HCT116 (cell line): Measurements from ENCODE around the gene CCM2. TPM values are rescaled to one million over a fixed set of nuclear protein-coding genes. Genes with fewer than 3 reads are reported as not detected.

Source experiments
- ATAC-seq: fragments of 200-7000 bp; cut with Tn5 transposase; 2 replicates; pipeline ENCODE4 v1.9.1; 2020; ENCODE audit warnings: mild to moderate bottlenecking, moderate library complexity
- BruUV-seq: library from RNA; stranded (reverse); fragments of 400-500 nt; replicated peaks from 2 replicates; lab custom pipeline; 2021; lab: Mats Ljungman, UMichigan
- CTCF ChIA-PET: fragments of 300-600 bp; sonication (Branson Sonifier 250); formaldehyde crosslinking; loops from one replicate; lab custom pipeline; 2021; ENCODE audit warnings: antibody characterized with exemption; lab: Charles Lee
- POLR2A ChIA-PET: fragments of 300-600, 350-600 bp; sonication (Branson Sonifier 250); formaldehyde crosslinking; loops from one replicate; lab custom pipeline; 2021; ENCODE audit warnings: antibody characterized with exemption; lab: Charles Lee
- RAD21 ChIA-PET, 2 experiments: fragments of 300-600 bp; sonication (Branson Sonifier 250); formaldehyde crosslinking; loops; one replicate each; lab custom pipeline; 2023; ENCODE audit warnings: low total read pairs in 2 of 2; ENCODE audit not compliant: uncharacterized antibody in 2 of 2, unreplicated experiment in 2 of 2, low non-redundant PET in 1 of 2; lab: Charles Lee
- DNase-seq: peaks from one replicate; pipeline ENCODE4 v3.0.0-alpha.2; 2010; ENCODE audit warnings: low read depth, low spot score
- H2AFZ ChIP-seq: fragments of 200-600 bp; shearing (Covaris generic), sonication (generic); 2 replicates; pipeline ENCODE4 v1.6.1; 2017; ENCODE audit warnings: low read depth, mixed run types, mixed read lengths, antibody characterized with exemption, low read length; ENCODE audit not compliant: poor library complexity, severe bottlenecking
- H3K27ac ChIP-seq: 2 replicates; pipeline ENCODE4 v1.5.1; 2012; ENCODE audit warnings: low read depth, low read length
- H3K27me3 ChIP-seq: fragments of 200-600 bp; sonication (generic); 2 replicates; pipeline ENCODE4 v1.6.1; 2016; ENCODE audit warnings: mixed run types, low read length, mixed read lengths; ENCODE audit not compliant: insufficient read depth
- H3K36me3 ChIP-seq, 2 experiments: fragments of 200-500 bp in 1 of 2; fragments of 200-600 bp in 1 of 2; sonication (Bioruptor generic) in 1 of 2; sonication (generic) in 1 of 2; 2 replicates each; pipeline versions ENCODE4 v1.5.1 to v1.6.1; 2014 to 2016; ENCODE audit warnings: low read length in 2 of 2, inconsistent platforms in 1 of 2, mixed read lengths in 1 of 2, mixed run types in 1 of 2; ENCODE audit not compliant: insufficient read depth in 2 of 2, control insufficient read depth in 1 of 2
- H3K4me1 ChIP-seq, 2 experiments: fragments of 200-600 bp in 1 of 2; sonication (generic) in 1 of 2; 2 replicates each; pipeline versions ENCODE4 v1.5.1 to v1.6.1; 2012 to 2017; ENCODE audit warnings: low read length in 2 of 2, inconsistent platforms in 1 of 2, mild to moderate bottlenecking in 1 of 2, mixed read lengths in 1 of 2, mixed run types in 1 of 2, moderate library complexity in 1 of 2; ENCODE audit not compliant: insufficient read depth in 2 of 2, control insufficient read depth in 1 of 2
- H3K4me2 ChIP-seq: fragments of 200-600 bp; sonication (generic); 2 replicates; pipeline ENCODE4 v1.6.1; 2017; ENCODE audit warnings: mixed run types, low read length, mixed read lengths
- H3K4me3 ChIP-seq, 2 experiments: fragments of 200-600 bp in 1 of 2; sonication (generic) in 1 of 2; replicated peaks in 1 of 2; 2 replicates each; pipeline ENCODE4 v1.5.1; 2011 to 2016; ENCODE audit warnings: low read length in 2 of 2, control low read depth in 1 of 2, low read depth in 1 of 2, mild to moderate bottlenecking in 1 of 2, mixed read lengths in 1 of 2, mixed run types in 1 of 2
- H3K79me2 ChIP-seq: fragments of 200-600 bp; sonication (generic); 2 replicates; pipeline ENCODE4 v1.6.1; 2017; ENCODE audit warnings: mild to moderate bottlenecking, mixed run types, low read length, moderate library complexity, mixed read lengths; ENCODE audit not compliant: insufficient read depth
- H3K9ac ChIP-seq: fragments of 200-600 bp; sonication (generic); 2 replicates; pipeline ENCODE4 v1.6.1; 2016; ENCODE audit warnings: low read length, mixed read lengths
- H3K9me2 ChIP-seq: fragments of 200-600 bp; sonication (generic), shearing (Covaris generic); 2 replicates; pipeline ENCODE4 v1.6.1; 2017; ENCODE audit warnings: mixed run types, mild to moderate bottlenecking, moderate library complexity; ENCODE audit not compliant: insufficient read depth
- H3K9me3 ChIP-seq, 2 experiments: fragments of 200-500 bp in 1 of 2; fragments of 200-600 bp in 1 of 2; sonication (Bioruptor generic) in 1 of 2; sonication (generic) in 1 of 2; 2 replicates each; pipeline ENCODE4 v1.6.1; 2014 to 2017; ENCODE audit warnings: low read length in 2 of 2, mixed read lengths in 2 of 2, inconsistent platforms in 1 of 2, low read depth in 1 of 2, mild to moderate bottlenecking in 1 of 2, mixed run types in 1 of 2, moderate library complexity in 1 of 2; ENCODE audit not compliant: control insufficient read depth in 1 of 2, insufficient read depth in 1 of 2
- H4K20me1 ChIP-seq: fragments of 200-600 bp; sonication (generic), shearing (Covaris generic); 2 replicates; pipeline ENCODE4 v1.6.1; 2017; ENCODE audit warnings: mixed run types, mild to moderate bottlenecking, moderate library complexity; ENCODE audit not compliant: insufficient read depth
- CEBPB ChIP-seq: IDR thresholded peaks from 2 replicates; pipeline ENCODE4 v1.6.1; 2012; ENCODE audit warnings: low read depth
- EGR1 ChIP-seq: IDR thresholded peaks from 2 replicates; pipeline ENCODE4 v1.6.1; 2012; ENCODE audit warnings: low read depth
- ELF1 ChIP-seq: IDR thresholded peaks from 2 replicates; pipeline ENCODE4 v1.6.1; 2012; ENCODE audit warnings: low read depth, borderline replicate concordance
- EZH2phosphoT487 ChIP-seq: fragments of 200-600 bp; IDR thresholded peaks from 2 replicates; pipeline ENCODE4 v1.6.1; 2018; ENCODE audit warnings: antibody characterized with exemption, borderline replicate concordance
- FOSL1 ChIP-seq: IDR thresholded peaks from 2 replicates; pipeline ENCODE4 v1.6.1; 2012; ENCODE audit warnings: low read depth
- JUND ChIP-seq: IDR thresholded peaks from 2 replicates; pipeline ENCODE4 v1.6.1; 2012
- POLR2AphosphoS5 ChIP-seq: IDR thresholded peaks from 2 replicates; pipeline ENCODE4 v1.6.1; 2011; ENCODE audit warnings: mild to moderate bottlenecking, low read depth, low read length, moderate library complexity
- RAD21 ChIP-seq: IDR thresholded peaks from 2 replicates; pipeline ENCODE4 v1.6.1; 2012; ENCODE audit warnings: low read depth, mild to moderate bottlenecking
- SRF ChIP-seq: IDR thresholded peaks from 2 replicates; pipeline ENCODE4 v1.6.1; 2012; ENCODE audit warnings: low read depth
- TCF7L2 ChIP-seq: IDR thresholded peaks from 2 replicates; pipeline ENCODE4 v1.7.0; 2011; ENCODE audit warnings: borderline replicate concordance, inconsistent platforms; ENCODE audit not compliant: insufficient read depth, insufficient read length; ENCODE audit errors: extremely low read depth
- ZNF274 ChIP-seq: fragments of 200-500 bp; sonication (Bioruptor generic); IDR thresholded peaks from 2 replicates; pipeline ENCODE4 v1.6.1; 2014; ENCODE audit warnings: mild to moderate bottlenecking, low read depth, low read length, inconsistent platforms
- intact Hi-C: fragments of 100-400 bp; cut with micrococcal nuclease; formaldehyde crosslinking; loops from 2 replicates; pipeline ENCODE4 v1.10.0; 2022
- total RNA-seq: library from RNA; stranded (reverse); gene quantifications from one replicate; pipeline ENCODE4 v1.2.1, GENCODE V29; 2021; ENCODE audit not compliant: unreplicated experiment
- TF ChIP-seq, protein P1 (sequence below): IDR thresholded peaks from 2 replicates; pipeline ENCODE4 v1.6.1; 2012
- TF ChIP-seq, protein P2 (sequence below): IDR thresholded peaks from 2 replicates; pipeline ENCODE4 v1.6.1; 2012; ENCODE audit warnings: low read depth

CCM2 gene
- total RNA-seq, 1 experiment from 2014 or later: 34.4 TPM

DNA sequence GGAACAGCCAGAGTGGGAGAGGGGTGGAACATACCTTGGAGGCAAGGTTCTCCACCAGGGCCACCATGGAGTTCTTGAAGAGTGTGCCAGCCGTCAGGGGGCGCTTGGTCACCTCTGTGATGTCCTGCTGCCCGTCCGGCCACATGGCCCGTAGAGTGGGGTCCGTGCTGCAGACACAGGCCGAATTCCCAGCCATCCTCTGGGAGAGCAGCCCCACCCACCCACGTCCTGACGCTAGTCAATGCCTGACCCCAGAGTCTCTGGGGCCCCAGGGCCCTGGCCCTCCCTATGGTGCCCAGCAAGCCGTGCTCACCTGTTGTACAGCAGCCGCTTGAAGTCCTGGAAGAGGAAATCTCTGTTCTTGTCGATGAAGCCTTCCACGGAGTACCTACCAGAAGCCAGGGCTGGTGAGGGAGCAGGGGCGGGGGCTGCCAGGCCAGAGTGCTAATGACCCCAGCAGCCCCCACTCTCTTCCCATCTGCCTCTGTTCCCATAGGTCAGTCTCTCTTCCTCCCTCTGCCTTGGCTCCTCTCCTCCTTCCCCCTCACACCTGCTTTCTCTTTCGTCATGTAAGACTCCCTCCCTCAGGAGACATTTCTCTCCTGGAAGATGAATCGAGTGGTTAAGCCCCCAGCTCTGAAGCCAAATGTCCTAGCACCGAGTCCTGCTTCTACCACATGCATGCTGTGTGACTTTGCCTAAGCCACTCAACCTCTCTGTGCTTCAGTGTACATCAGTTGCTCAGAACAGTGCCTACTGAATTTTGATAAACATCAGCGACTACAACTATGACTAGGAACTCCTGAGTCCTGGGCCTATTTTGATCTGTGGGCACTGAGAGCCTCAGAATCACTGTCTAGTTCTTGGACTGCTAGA lies 32.2 kb upstream of the CCM2 start:
- intact Hi-C loops: loop anchor here (10.0 kb wide), 1 partner anchor 383 kb away; the partner anchor contains the start of gene TMED4
- Histone ChIP-seq H3K9ac (no peak overlapping the region), H3K4me3 (no peak overlapping the region), H3K27me3 (no peaks in the 10 kb centered on the region)
- CTCF ChIA-PET: interaction anchor here (1.1 kb wide), 1 partner anchor 168 kb away, joined by 4 read pairs; no protein-coding TSS in a partner anchor
- RAD21 ChIA-PET: no interaction called here
- TF ChIP-seq SRF: no peak
- TF ChIP-seq, all 23 proteins: peak for 0
- Histone ChIP-seq H3K4me1 (peaks cover 3 to 5% of the 10 kb centered on the region in 2 experiments; a peak in 2 of 4 replicates), H3K9me2 (no peaks in the 10 kb centered on the region), H3K36me3 (no peaks in the 10 kb centered on the region), H3K9me3 (no peaks in the 10 kb centered on the region), H3K27ac (no peak overlapping the region), H4K20me1 (no peaks in the 10 kb centered on the region), H2AFZ (no peak overlapping the region), H3K79me2 (no peaks in the 10 kb centered on the region), H3K4me2 (no peak overlapping the region)
- ATAC-seq (peak; percentile 20; the same call in 1 of the 2 replicates), DNase-seq (no peak)
- BruUV-seq: no TSS peak
- POLR2A ChIA-PET: no interaction called here

DNA sequence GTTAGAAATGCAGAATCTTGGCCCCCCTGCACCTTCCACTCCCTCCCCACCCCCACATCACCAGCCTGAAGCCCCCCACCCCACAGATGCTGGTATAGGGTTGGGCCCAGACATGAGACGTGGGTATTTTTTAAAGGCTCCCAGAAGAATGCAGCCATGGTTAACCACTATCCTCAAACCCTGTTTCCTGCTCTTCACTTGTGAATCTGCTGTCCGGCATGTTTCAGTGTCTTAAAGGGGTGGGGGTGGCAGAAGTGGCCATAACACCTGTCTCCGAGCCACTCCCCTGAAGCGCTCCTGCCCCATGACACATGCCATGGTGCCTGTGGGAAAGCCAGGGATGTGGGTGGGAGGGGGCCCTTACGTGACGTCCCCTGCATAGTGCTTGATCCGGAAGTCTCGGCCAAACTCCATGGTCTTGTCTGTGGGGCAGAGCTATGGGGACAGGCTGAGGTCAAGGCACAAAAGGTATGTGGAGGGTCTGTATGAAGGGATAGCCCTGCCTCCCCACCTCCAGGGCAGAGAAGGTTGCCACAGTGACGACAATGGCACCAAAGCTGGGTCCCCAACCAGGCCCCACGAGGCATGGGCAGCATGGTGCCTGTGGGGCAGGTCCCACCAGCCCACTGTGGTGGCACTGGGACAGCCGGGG lies 30.8 kb upstream of the CCM2 start:
- intact Hi-C loops: loop anchor here (10.0 kb wide), 1 partner anchor 384 kb away; the partner anchor contains the start of gene TMED4
- no peaks in the 10 kb centered on the region for H3K36me3 ChIP-seq
- H3K4me2 ChIP-seq: no peak overlapping the region
- no peak overlapping the region for H3K4me3 ChIP-seq
- no peak overlapping the region for H2AFZ ChIP-seq
- no peaks in the 10 kb centered on the region for H3K9me2 ChIP-seq
- DNase-seq: no peak
- ChIA-PET RAD21 (no interaction called here), POLR2A (no interaction called here), CTCF (no interaction called here)
- no peaks in the 10 kb centered on the region for H3K27me3 ChIP-seq
- H3K79me2 ChIP-seq: no peaks in the 10 kb centered on the region
- BruUV-seq: no TSS peak
- no peaks in the 10 kb centered on the region for H3K9me3 ChIP-seq
- TF ChIP-seq TCF7L2: no peak
- no peak for TF ChIP-seq EGR1
- TF ChIP-seq RAD21: no peak
- TF ChIP-seq, protein P1, sequence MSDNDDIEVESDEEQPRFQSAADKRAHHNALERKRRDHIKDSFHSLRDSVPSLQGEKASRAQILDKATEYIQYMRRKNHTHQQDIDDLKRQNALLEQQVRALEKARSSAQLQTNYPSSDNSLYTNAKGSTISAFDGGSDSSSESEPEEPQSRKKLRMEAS: no peak
- TF ChIP-seq JUND: no peak
- TF ChIP-seq SRF: no peak
- TF ChIP-seq ELF1: no peak
- TF ChIP-seq, protein P2, sequence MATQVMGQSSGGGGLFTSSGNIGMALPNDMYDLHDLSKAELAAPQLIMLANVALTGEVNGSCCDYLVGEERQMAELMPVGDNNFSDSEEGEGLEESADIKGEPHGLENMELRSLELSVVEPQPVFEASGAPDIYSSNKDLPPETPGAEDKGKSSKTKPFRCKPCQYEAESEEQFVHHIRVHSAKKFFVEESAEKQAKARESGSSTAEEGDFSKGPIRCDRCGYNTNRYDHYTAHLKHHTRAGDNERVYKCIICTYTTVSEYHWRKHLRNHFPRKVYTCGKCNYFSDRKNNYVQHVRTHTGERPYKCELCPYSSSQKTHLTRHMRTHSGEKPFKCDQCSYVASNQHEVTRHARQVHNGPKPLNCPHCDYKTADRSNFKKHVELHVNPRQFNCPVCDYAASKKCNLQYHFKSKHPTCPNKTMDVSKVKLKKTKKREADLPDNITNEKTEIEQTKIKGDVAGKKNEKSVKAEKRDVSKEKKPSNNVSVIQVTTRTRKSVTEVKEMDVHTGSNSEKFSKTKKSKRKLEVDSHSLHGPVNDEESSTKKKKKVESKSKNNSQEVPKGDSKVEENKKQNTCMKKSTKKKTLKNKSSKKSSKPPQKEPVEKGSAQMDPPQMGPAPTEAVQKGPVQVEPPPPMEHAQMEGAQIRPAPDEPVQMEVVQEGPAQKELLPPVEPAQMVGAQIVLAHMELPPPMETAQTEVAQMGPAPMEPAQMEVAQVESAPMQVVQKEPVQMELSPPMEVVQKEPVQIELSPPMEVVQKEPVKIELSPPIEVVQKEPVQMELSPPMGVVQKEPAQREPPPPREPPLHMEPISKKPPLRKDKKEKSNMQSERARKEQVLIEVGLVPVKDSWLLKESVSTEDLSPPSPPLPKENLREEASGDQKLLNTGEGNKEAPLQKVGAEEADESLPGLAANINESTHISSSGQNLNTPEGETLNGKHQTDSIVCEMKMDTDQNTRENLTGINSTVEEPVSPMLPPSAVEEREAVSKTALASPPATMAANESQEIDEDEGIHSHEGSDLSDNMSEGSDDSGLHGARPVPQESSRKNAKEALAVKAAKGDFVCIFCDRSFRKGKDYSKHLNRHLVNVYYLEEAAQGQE: no peak
- no peak for TF ChIP-seq FOSL1
- TF ChIP-seq CEBPB: no peak
- no peak for TF ChIP-seq POLR2AphosphoS5
- TF ChIP-seq EZH2phosphoT487: no peak
- TF ChIP-seq ZNF274: no peak
- no peaks in the 10 kb centered on the region for H4K20me1 ChIP-seq
- no peak overlapping the region for H3K9ac ChIP-seq
- ATAC-seq: no peak
- H3K4me1 ChIP-seq: peaks cover 3 to 5% of the 10 kb centered on the region in 2 experiments; a peak in 2 of 4 replicates
- no peak overlapping the region for H3K27ac ChIP-seq
